HUDEP-2 (cell line): ENCODE data around the gene RNF180.
"Not testable (repeated sequence)": the region's sequence is repeated elsewhere in the genome, so short reads cannot be mapped to it uniquely, and the experiment has no call there.

Source experiments
- DNase-seq, 76 experiments: peaks; one replicate each; lab custom pipeline; 2025; ENCODE audit not compliant: unreplicated experiment in 76 of 76; lab: John Stamatoyannopoulos, UW

The RNF180 gene

GRCh38 chr5:64269164-64269563, 103.5 kb downstream of the RNF180 start:
- no peak for DNase-seq

GRCh38 chr5:64273276-64273675, 107.6 kb downstream of the RNF180 start:
- DNase-seq = no peak

GRCh38 chr5:64285188-64286130, 119.8 kb downstream of the RNF180 start:
- DNase-seq = no peak

DNA sequence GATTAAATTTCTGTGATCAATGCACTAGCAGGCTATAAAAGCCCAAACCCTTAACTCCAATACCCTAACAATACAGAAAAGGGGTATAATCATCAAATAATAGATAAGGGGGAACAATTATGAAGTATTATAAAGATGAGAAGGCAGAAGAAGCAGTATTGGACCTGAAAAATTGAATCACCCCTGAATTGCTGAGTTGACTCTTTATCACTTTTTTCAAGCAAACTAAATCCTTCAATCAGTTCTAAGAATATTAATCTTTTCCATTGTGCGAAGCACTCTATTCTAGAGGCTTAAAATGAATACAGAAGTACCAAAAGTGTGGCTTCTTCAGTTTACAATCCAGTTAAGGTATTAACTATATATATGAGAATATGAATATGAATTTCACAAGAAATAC, 120.7 kb downstream of the RNF180 start:
- DNase-seq = no peak

DNA sequence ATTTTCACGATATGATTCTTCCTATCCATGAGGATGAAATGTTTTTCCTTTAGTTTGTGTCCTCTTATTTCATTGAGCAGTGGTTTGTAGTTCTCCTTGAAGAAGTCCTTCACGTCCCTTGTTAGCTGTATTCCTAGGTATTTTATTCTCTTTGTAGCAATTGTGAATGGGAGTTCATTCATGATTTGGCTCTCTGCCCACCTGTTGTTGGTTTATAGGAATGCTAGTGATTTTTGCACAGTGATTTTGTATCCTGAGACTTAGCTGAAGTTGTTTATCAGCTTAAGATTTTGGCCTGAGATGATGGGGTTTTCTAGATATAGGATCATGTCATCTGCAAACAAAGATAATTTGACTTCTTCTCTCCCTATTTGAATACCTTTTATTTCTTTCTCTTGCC, 122.9 kb downstream of the RNF180 start:
- not testable (repeated sequence) for DNase-seq

- DNase-seq = no peak
Measured at GRCh38 chr5:64292611-64293215, 127.1 kb downstream of the RNF180 start.

- no peak for DNase-seq
Measured at GRCh38 chr5:64295101-64295500, 129.5 kb downstream of the RNF180 start.

GRCh38 chr5:64298586-64298985, 132.9 kb downstream of the RNF180 start:
- DNase-seq = no peak

GRCh38 chr5:64299805-64300204, 134.2 kb downstream of the RNF180 start:
- DNase-seq = no peak

- DNase-seq = no peak
Measured at GRCh38 chr5:64301566-64301965, 135.9 kb downstream of the RNF180 start.

GRCh38 chr5:64308135-64308534, 142.5 kb downstream of the RNF180 start:
- no peak for DNase-seq

- no peak for DNase-seq
Measured at GRCh38 chr5:64312491-64312890, 146.8 kb downstream of the RNF180 start.

GRCh38 chr5:64315778-64316177, 150.1 kb downstream of the RNF180 start:
- no peak for DNase-seq

- DNase-seq = no peak
Measured at GRCh38 chr5:64318175-64318574, 152.5 kb downstream of the RNF180 start.

DNA sequence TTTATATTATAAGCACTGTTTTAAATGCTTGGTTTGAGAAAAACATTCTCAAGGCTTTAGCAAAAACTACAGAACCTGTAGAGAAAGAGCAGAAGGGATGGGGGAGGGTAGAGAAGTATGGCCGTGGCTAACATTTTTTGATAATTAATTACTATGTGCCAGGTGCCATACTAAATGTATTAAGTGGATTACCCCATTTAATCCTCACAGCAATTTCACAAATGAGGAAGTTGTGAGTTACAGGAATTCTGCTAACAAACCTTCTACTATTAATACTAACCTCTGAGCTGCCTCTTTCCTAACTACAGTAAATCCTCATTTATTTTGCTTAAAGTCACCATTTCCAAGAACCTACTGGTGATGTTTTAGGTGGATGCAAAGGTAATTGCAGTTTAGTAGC, 157.9 kb downstream of the RNF180 start:
- DNase-seq = no peak

DNA sequence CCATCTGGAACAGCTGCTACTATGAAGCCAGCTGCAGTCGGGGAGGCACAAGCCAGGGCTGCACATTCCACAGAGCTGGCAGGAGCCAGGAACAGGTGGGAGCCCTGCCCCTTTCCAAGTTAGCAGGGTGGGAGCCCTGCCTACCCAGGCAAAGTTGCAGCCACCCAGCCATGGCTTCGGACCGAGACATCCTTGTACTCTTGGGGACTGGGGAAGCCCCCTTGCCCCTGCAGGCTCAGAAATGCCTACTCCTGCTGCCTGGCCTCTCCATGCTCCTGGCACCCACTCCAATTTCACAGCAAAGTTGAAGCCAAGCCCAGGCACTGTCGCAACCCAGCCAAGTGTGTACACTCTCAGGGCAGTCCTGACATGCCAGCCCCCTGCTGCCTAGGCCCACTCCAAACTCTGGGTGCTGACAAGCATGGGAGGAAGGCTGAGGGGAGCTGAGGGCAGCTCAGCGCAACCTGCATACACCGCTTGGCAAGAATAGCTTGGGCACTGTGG, 165.1 kb downstream of the RNF180 start:
- DNase-seq = no peak

DNA sequence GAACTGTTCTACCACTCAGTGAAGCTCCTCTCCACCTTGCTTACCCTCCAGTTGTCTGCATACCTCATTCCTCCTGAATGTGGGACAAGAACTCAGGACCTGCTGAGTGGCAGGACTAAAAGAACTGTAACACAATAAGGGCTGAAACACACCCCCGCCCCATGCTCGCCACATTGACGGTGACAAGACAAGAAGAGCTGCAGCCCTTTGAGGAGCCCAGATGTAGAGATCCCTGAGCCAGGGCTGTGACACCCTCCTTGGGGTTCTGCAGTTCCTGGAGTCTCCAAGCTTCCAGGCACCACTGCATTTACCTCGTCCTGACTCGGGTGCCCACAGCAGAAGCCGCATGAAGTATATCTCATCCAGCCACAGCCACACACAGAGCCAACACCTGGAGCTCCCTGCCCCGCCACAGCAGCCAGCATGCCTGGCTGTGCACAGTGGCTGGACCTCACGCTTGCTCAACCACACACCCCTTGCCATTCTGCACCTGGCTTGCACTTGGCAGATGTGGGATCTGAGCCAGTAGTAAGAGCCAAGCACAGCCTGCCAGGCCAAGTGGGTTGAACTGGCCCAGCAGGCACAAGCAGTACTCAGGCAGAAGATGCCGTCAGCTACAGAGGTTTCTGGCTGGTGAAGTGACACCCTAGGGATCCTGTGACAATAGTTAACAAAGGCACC, 166.1 kb downstream of the RNF180 start:
- DNase-seq = no peak

DNA sequence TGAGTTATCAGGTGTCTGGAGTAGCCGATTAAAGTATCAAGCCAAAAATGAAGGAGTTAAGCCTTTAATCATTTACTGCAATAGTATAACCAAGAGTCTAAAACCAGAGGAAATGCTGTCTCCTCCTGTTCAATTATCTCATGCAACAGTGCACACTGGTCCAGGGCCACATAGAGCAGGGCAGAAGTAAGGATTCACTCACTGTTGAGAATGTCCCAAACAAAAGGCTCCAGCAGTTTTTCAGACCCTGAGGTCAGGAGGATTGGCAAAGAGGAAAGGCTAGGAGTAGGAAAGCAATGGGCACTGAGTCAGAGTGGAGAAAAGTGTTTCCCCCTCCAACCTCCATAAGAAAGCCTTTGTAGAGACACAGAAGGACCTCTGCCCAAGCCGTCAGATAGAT, 168.2 kb downstream of the RNF180 start:
- DNase-seq = no peak

- DNase-seq = no peak
Measured at GRCh38 chr5:64339769-64340168, 174.1 kb downstream of the RNF180 start.

GRCh38 chr5:64340293-64340692, 174.7 kb downstream of the RNF180 start:
- DNase-seq = no peak

DNA sequence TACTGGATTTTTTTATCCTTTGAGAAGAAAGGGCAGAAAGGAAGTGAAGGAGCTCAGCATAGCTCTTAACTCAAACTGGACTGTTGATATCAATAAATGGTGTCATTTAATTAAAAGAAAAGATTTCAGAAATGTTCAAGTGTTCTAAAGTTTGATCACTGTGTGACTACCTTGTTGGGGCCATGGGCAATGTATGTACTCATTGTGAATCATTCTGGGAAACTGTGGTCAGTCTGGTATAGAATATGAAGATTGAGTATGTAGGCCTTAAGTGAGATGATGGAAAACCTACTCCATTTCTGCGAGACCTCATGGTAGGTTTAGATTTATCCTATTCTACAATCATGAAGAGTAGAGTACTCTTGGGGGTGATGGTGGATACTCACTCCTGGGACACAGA, 175.7 kb downstream of the RNF180 start:
- DNase-seq = no peak
